NCI-H1105 (cell line): ENCODE results near the gene FAM216B.
A peak's percentile ranks its signal among the peaks of the same experiment; 100 is the strongest.
"Not testable (repeated sequence)": the region's sequence is repeated elsewhere in the genome, so short reads cannot be mapped to it uniquely, and the experiment has no call there.

Experiments
- DNase-seq: peaks from one replicate; lab custom pipeline; 2025; lab: John Stamatoyannopoulos, UW

FAM216B gene

GRCh38 chr13:42780044-42780443, 1.3 kb upstream of the FAM216B start:
- no peak for DNase-seq

GRCh38 chr13:42786715-42787114, 5.3 kb downstream of the FAM216B start:
- DNase-seq = no peak

- no peak for DNase-seq
Observed at GRCh38 chr13:42788601-42789000, 7.2 kb downstream of the FAM216B start.

- no peak for DNase-seq
Observed at GRCh38 chr13:42792154-42792553, 10.8 kb downstream of the FAM216B start.

- no peak for DNase-seq
Observed at GRCh38 chr13:42794577-42795275, 13.3 kb downstream of the FAM216B start.

- DNase-seq = no peak
Observed at GRCh38 chr13:42795666-42796065, 14.3 kb downstream of the FAM216B start.

- DNase-seq = no peak
Observed at GRCh38 chr13:42796747-42797356, 15.5 kb downstream of the FAM216B start.

GRCh38 chr13:42798118-42798517, 16.7 kb downstream of the FAM216B start:
- DNase-seq = no peak

- no peak for DNase-seq
Observed at GRCh38 chr13:42800109-42800643, 18.8 kb downstream of the FAM216B start.

GRCh38 chr13:42803563-42804204, 22.3 kb downstream of the FAM216B start:
- no peak for DNase-seq

- DNase-seq = no peak
Observed at GRCh38 chr13:42804244-42804874, 23.0 kb downstream of the FAM216B start.

- no peak for DNase-seq
Observed at GRCh38 chr13:42807241-42807640, 25.9 kb downstream of the FAM216B start.

GRCh38 chr13:42807866-42808265, 26.5 kb downstream of the FAM216B start:
- DNase-seq = no peak

GRCh38 chr13:42808341-42808940, 27.1 kb downstream of the FAM216B start:
- DNase-seq = no peak

- DNase-seq = no peak
Observed at GRCh38 chr13:42812316-42812715, 30.9 kb downstream of the FAM216B start.

- peak; percentile 57 for DNase-seq
Observed at GRCh38 chr13:42814868-42815267, 33.5 kb downstream of the FAM216B start.

GRCh38 chr13:42815681-42816080, 34.3 kb downstream of the FAM216B start:
- DNase-seq = no peak

GRCh38 chr13:42816538-42816937, 35.2 kb downstream of the FAM216B start:
- DNase-seq = no peak

GRCh38 chr13:42819687-42820086, 38.3 kb downstream of the FAM216B start:
- DNase-seq = not testable (repeated sequence)

GRCh38 chr13:42820451-42820850, 39.1 kb downstream of the FAM216B start:
- DNase-seq = no peak

- DNase-seq = no peak
Observed at GRCh38 chr13:42821437-42821836, 40.1 kb downstream of the FAM216B start.
